Islet precursor cell (in vitro differentiated cells): ENCODE results near the gene KRT17.

Experiments
- DNase-seq: peaks from one replicate; pipeline ENCODE4 v3.0.0-alpha.2; 2018

KRT17 gene

GRCh38 chr17:41624208-41625101, at the start of gene KRT17:
Gene KRT17, minus strand, starts transcription at chr17:41624575. Its CDS starts 66 bp downstream, at chr17:41624509.
- DNase-seq = peak; percentile 90

- no peak for DNase-seq
Measured at GRCh38 chr17:41672153-41672552, 47.8 kb upstream of the KRT17 start.

GRCh38 chr17:41667280-41668041, 43.1 kb upstream of the KRT17 start:
- DNase-seq = no peak

- DNase-seq = peak; percentile 92
Measured at GRCh38 chr17:41666708-41667279, 42.4 kb upstream of the KRT17 start.

- no peak for DNase-seq
Measured at GRCh38 chr17:41666237-41666641, 41.9 kb upstream of the KRT17 start.

GRCh38 chr17:41665566-41666236, 41.3 kb upstream of the KRT17 start:
- DNase-seq = peak; percentile 96

- DNase-seq = no peak
Measured at GRCh38 chr17:41664587-41665565, 40.5 kb upstream of the KRT17 start.

- DNase-seq = no peak
Measured at GRCh38 chr17:41664172-41664457, 39.7 kb upstream of the KRT17 start.

GRCh38 chr17:41663451-41664171, 39.2 kb upstream of the KRT17 start:
- DNase-seq = no peak

- DNase-seq = no peak
Measured at GRCh38 chr17:41660221-41660711, 35.9 kb upstream of the KRT17 start.

- no peak for DNase-seq
Measured at GRCh38 chr17:41659427-41660212, 35.2 kb upstream of the KRT17 start.

- no peak for DNase-seq
Measured at GRCh38 chr17:41658846-41659245, 34.5 kb upstream of the KRT17 start.

GRCh38 chr17:41657936-41658335, 33.6 kb upstream of the KRT17 start:
- no peak for DNase-seq

GRCh38 chr17:41657176-41657754, 32.9 kb upstream of the KRT17 start:
- DNase-seq = peak; percentile 51

- peak; percentile 65 for DNase-seq
Measured at GRCh38 chr17:41656249-41657023, 32.1 kb upstream of the KRT17 start.

- DNase-seq = peak; percentile 96
Measured at GRCh38 chr17:41655611-41656111, 31.3 kb upstream of the KRT17 start.

- DNase-seq = peak; percentile 64
Measured at GRCh38 chr17:41654678-41655607, 30.6 kb upstream of the KRT17 start.
